GM12872 (cell line): Measurements from ENCODE around the gene SLC25A14.
A peak's percentile ranks its signal among the peaks of the same experiment; 100 is the strongest.

ENCODE experiments used
- TF ChIP-seq, protein P1 (sequence below): IDR thresholded peaks from 3 replicates; pipeline ENCODE4 v1.5.1; 2011; ENCODE audit warnings: low read depth, mild to moderate bottlenecking, low read length, moderate library complexity; ENCODE audit not compliant: insufficient read depth

Gene SLC25A14

DNA sequence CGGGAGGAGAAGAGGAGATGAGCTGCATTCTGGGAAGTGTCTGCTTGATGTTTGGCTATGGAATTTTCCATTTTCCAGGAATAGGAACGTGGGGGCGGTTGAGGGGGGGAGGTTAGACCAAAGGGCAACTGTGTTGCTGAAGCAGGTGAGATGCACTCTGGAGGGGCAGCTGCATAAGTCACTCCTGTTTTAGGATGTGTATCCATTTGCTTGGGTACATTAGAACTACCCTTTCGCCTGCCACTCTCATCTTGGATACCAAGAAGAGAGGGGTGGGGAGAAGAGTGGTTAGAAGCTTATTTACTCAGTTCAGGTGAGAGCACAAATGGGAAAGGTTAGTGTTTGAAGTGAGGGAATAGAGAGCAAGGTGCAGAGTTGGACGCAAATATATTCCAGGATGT lies 46.7 kb downstream of the SLC25A14 start:
- TF ChIP-seq, protein P1, sequence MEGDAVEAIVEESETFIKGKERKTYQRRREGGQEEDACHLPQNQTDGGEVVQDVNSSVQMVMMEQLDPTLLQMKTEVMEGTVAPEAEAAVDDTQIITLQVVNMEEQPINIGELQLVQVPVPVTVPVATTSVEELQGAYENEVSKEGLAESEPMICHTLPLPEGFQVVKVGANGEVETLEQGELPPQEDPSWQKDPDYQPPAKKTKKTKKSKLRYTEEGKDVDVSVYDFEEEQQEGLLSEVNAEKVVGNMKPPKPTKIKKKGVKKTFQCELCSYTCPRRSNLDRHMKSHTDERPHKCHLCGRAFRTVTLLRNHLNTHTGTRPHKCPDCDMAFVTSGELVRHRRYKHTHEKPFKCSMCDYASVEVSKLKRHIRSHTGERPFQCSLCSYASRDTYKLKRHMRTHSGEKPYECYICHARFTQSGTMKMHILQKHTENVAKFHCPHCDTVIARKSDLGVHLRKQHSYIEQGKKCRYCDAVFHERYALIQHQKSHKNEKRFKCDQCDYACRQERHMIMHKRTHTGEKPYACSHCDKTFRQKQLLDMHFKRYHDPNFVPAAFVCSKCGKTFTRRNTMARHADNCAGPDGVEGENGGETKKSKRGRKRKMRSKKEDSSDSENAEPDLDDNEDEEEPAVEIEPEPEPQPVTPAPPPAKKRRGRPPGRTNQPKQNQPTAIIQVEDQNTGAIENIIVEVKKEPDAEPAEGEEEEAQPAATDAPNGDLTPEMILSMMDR, result no peak

DNA sequence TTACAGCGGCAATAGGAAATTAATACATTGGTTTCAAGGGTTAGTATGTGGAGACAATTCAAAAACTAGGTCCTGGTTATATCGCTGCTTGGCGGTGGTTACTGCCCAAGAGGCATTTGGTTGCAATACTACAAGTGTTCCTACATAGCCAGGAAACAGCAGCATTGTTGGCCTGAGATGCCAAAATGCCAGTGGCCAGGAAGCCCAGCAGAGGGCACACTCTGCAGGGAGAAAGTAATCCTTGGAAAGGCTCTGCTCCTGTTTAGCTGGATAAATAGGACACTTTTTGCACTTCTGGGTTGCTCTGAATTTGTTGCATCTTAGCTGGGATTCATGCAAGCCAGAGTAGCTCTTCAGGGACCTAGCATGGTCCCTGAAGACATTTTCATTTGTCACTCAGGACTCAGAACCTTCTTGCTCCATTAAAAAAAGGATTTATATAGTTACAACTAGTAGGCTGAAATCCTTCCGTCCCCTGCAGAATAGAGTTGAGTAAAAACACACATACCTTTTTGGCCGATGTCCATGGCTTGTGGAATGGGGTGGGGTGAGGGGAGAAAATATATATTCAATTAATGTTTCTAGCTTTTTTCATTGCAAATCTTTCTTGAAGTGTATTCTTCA lies 53.8 kb downstream of the SLC25A14 start:
- TF ChIP-seq, protein P1, result peak; percentile 66

- TF ChIP-seq, protein P1, result no peak
Observed at GRCh38 chrX:130395341-130395740, 55.6 kb downstream of the SLC25A14 start.

DNA sequence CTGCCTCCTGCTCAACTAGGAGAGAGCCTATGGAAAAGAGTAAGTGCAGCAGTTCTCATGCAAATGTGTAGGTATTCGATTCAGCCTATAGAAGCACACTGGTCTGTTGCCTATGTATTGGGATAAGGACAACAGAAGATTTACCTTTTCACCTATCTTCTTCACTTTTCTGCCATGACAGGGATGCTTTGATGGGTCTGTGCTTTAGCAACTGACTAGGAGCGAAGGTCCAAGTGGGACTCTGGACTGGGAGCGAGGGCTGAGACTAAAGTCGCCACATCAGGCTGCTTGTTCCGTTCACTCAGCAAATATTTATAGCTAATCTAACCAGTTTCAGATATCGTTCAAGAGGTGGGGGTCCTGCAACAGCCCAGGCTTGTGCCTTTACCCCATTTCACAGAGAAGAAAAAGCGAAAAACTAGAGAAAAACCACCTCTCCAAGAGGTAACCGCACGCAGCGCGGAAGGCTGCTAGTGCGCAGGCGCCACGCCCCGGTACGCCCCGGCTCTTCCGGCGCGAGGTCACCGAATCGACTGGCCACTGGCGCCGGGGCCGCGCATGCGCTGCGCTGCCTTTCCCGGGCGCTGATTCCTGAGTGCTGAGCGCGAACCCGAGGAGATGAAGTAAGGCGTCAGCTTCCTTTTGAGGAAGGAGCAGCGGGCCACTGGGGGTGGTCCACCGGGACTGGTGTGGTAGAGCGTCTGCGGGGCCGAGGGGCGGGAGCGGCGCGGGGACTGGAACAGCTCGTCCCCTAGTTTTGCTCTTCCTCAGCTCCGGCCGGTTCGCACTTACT lies 61.9 kb downstream of the SLC25A14 start, which contains the start of gene RBMX2:
RBMX2 (plus strand) TSS at position 573 of the 793 bp plus-strand sequence; CDS start at position 619, 46 bp downstream.
- TF ChIP-seq, protein P1, result no peak

DNA sequence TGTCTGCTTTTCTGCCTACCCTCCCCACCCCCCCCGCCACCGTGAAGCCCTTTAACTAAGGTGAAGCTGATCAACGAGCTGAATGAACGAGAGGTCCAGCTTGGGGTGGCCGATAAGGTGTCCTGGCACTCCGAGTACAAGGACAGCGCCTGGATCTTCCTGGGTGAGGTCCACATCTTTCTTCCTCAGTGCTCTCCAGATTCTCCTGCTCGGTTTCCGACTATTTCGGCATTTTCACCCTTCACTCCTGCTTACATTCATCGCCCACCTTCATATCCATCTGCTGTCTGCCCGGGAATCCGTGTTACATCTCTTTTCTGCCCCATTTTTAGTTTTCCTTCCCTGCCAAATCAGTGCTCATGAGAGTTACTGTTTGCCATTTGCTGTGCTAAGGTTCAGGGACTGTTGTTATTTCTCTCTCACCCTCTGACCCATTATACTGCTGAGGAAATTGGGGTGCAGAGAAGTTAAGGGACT lies 62.5 kb downstream of the SLC25A14 start:
- TF ChIP-seq, protein P1, result no peak

GRCh38 chrX:130413415-130413814 lies 73.7 kb downstream of the SLC25A14 start:
- TF ChIP-seq, protein P1, result no peak

- TF ChIP-seq, protein P1, result no peak
Observed at GRCh38 chrX:130414800-130415199, 75.1 kb downstream of the SLC25A14 start.
